SK-N-SH treated with all-trans-retinoic acid at 6 μM for 48 hours (cell line): ENCODE results near the gene ST6GALNAC2.

ENCODE experiments used
- ARNTL ChIP-seq: fragments of 450-650 bp; formaldehyde crosslinking; IDR thresholded peaks from 2 replicates; pipeline ENCODE4 v1.5.0; 2020; ENCODE audit warnings: low read depth, mild to moderate bottlenecking, moderate library complexity, borderline replicate concordance
- CREB5 ChIP-seq: fragments of 250-450 bp; sonication (Bioruptor Pico); IDR thresholded peaks from 2 replicates; pipeline ENCODE4 v1.5.1; 2020; ENCODE audit warnings: low read depth, mild to moderate bottlenecking, moderate library complexity
- CSDC2 ChIP-seq: fragments of 250-450 bp; sonication (Bioruptor Pico); IDR thresholded peaks from 2 replicates; pipeline ENCODE4 v1.5.0; 2020; ENCODE audit warnings: mild to moderate bottlenecking, moderate library complexity
- CSRNP3 ChIP-seq: fragments of 250-450 bp; sonication (Bioruptor Pico); IDR thresholded peaks from 2 replicates; pipeline ENCODE4 v1.5.1; 2021; ENCODE audit warnings: mild to moderate bottlenecking, moderate library complexity
- ESRRG ChIP-seq: fragments of 250-450 bp; sonication (Bioruptor Pico); IDR thresholded peaks from 2 replicates; pipeline ENCODE4 v1.6.1; 2021; ENCODE audit warnings: mild to moderate bottlenecking
- ISL1 ChIP-seq: fragments of 250-450 bp; sonication (Bioruptor Pico); IDR thresholded peaks from 2 replicates; pipeline ENCODE4 v2.1.2; 2022; ENCODE audit warnings: mild to moderate bottlenecking, moderate library complexity
- PATZ1 ChIP-seq: fragments of 250-450 bp; sonication (Bioruptor Pico); IDR thresholded peaks from 2 replicates; pipeline ENCODE4 v1.8.0; 2020; ENCODE audit warnings: mild to moderate bottlenecking, moderate library complexity, borderline replicate concordance
- POU6F1 ChIP-seq: fragments of 250-450 bp; sonication (Bioruptor Pico); IDR thresholded peaks from 2 replicates; pipeline ENCODE4 v1.8.0; 2021; ENCODE audit warnings: low read depth, mild to moderate bottlenecking, moderate library complexity, borderline replicate concordance
- RARB ChIP-seq: fragments of 250-450 bp; sonication (Bioruptor Pico); IDR thresholded peaks from 2 replicates; pipeline ENCODE4 v1.8.0; 2021; ENCODE audit warnings: mild to moderate bottlenecking, moderate library complexity
- TCF4 ChIP-seq: fragments of 250-450 bp; sonication (Bioruptor Pico); IDR thresholded peaks from 2 replicates; pipeline ENCODE4 v1.8.0; 2021; ENCODE audit warnings: mild to moderate bottlenecking, moderate library complexity, borderline replicate concordance
- ZFP3 ChIP-seq: fragments of 250-450 bp; sonication (Bioruptor Pico); IDR thresholded peaks from 2 replicates; pipeline ENCODE4 v1.5.0; 2020; ENCODE audit warnings: mild to moderate bottlenecking, moderate library complexity
- ZNF565 ChIP-seq: fragments of 450-650 bp; formaldehyde crosslinking; conservative IDR thresholded peaks from 2 replicates; pipeline ENCODE4 v1.5.0; 2020; ENCODE audit warnings: low read depth, mild to moderate bottlenecking, moderate library complexity
- ZNF8 ChIP-seq: fragments of 450-650 bp; formaldehyde crosslinking; IDR thresholded peaks from 2 replicates; pipeline ENCODE4 v1.5.0; 2020; ENCODE audit warnings: mild to moderate bottlenecking, moderate library complexity

GRCh38 chr17:76579281-76579680, 6.4 kb downstream of the ST6GALNAC2 start:
- TF ChIP-seq TCF4 (CRISPR knock-in tag) (no peak), ARNTL (CRISPR knock-in tag) (no peak), ESRRG (CRISPR knock-in tag) (no peak), ZNF565 (CRISPR knock-in tag) (no peak), ZFP3 (CRISPR knock-in tag) (no peak), PATZ1 (no peak), RARB (CRISPR knock-in tag) (no peak), CREB5 (no peak), POU6F1 (CRISPR knock-in tag) (no peak), CSRNP3 (no peak), ISL1 (CRISPR knock-in tag) (no peak), ZNF8 (CRISPR knock-in tag) (no peak), CSDC2 (CRISPR knock-in tag) (no peak)
